ENCODE data around the gene FPGS.

Gene FPGS

DNA sequence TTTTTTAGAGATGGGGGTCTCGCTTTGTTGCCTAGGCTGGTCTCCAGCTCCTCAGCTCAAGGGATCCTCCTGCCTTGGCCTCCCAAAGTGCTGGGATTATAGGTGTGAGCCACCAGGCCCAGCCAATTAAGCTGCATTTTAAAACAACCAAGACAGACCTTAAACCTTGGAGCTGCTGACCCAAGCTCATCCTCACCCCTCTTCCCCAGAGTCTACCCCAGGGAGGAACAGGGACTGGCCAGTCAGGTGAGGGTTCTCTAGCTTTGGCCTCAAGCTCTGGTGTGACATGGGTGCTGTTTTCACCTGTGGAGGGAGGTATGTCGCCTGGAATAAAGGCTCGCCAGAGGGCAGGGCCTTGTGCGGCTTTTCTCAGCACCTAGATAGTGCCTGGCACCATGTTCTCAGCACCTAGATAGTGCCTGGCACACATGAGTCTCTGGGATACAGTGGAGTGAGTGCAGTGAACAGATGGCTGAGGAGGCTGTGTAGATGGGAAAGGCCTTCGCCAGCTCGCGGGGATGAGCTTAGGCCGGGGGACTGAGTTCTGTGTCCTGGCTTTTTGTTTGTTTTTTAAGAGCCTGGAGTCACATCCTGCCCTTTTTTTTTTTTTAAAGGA, 9.5 kb upstream of the FPGS start:
- H3K27ac ChIP-seq: peak overlapping the region; percentile 76
- DNase-seq: peak; percentile 79
- H3K27me3 ChIP-seq (ENCODE audit: insufficient read depth, low read depth, severe bottlenecking): no peaks in the 10 kb centered on the region
- peaks cover 60% of the 10 kb centered on the region for H3K36me3 ChIP-seq
- H3K9me3 ChIP-seq (ENCODE audit: severe bottlenecking): no peaks in the 10 kb centered on the region
- no peak overlapping the region for H3K4me3 ChIP-seq (ENCODE audit: low read depth, low read length)
- TF ChIP-seq, protein P1, sequence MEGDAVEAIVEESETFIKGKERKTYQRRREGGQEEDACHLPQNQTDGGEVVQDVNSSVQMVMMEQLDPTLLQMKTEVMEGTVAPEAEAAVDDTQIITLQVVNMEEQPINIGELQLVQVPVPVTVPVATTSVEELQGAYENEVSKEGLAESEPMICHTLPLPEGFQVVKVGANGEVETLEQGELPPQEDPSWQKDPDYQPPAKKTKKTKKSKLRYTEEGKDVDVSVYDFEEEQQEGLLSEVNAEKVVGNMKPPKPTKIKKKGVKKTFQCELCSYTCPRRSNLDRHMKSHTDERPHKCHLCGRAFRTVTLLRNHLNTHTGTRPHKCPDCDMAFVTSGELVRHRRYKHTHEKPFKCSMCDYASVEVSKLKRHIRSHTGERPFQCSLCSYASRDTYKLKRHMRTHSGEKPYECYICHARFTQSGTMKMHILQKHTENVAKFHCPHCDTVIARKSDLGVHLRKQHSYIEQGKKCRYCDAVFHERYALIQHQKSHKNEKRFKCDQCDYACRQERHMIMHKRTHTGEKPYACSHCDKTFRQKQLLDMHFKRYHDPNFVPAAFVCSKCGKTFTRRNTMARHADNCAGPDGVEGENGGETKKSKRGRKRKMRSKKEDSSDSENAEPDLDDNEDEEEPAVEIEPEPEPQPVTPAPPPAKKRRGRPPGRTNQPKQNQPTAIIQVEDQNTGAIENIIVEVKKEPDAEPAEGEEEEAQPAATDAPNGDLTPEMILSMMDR (IDR thresholded peaks at IDR 0.05; ENCODE audit: low read depth, low read length): no peak

DNA sequence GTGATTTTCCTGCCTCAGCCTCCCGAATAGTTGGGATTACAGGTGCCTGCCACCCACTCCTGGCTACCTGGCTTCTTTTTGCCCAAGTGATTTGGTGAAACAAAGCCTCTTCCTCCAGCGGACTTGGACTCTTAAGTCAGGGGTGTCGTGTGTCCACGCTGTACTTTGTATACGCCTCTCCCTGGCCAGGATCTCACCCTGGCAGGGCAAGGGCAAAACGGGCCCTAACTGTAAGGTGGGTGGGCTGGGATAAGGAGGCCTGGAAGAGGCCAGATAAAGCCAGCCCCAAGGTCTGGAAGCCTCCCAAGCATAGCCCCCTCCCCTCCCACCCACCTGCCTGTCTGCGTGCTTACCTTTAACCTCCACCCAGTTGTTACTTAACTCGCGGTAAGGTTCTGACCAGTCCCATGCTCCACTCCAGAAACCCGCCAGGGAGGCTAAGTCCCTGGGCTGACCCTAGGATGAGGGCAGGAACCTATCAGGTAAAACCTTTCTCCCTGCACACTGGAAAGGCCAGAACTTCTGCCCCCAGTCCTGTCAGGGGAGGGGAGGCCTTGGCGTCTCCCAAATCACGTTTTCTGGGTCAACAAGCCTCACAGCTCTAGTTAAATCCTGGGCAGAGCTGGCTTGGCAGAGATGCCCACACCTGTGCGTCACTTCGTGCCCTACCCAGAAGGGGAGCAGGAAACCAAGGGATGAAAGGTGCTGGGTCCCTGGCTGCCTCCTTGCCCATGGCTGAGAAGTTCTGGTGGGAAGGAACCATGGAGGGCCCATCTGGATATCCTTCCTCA, 8.5 kb upstream of the FPGS start:
- peaks cover 50% of the 10 kb centered on the region for H3K36me3 ChIP-seq

DNA sequence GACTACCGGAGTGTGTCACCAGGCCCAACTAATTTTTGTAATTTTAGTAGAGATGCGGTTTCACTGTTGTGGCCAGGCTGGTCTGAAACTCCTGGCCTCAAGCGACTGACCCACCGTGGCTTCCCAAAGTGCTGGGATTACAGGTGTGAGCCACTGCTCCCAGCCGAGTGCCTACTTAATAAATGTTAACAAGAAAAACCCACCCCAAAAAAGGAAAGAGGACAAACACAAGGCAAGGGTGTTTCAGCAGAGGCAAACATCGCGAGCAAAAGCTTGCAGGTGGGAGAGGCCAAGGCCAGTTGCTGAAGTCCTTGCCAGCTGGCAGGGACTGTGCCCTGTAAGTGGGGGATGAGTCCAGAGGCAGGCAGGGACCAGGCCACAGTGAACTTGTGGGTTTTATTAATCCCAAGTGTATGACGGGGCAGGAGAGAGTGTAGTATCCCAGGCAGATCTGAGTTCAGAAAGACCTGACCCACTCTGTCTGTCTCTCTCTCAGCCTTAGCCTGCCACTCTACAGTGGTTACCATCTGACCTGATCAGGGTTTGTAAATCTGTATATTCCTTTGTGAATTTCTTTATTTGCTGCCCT, 6.4 kb upstream of the FPGS start:
- Histone ChIP-seq H3K27me3 (ENCODE audit: insufficient read depth, low read depth, severe bottlenecking) (no peaks in the 10 kb centered on the region), H3K36me3 (peaks cover 29% of the 10 kb centered on the region), H3K9me3 (ENCODE audit: severe bottlenecking) (no peaks in the 10 kb centered on the region), H3K27ac (peak overlapping the region; percentile 12; the same call in 1 of the 2 replicates), H3K4me3 (ENCODE audit: low read depth, low read length) (no peak overlapping the region)
- TF ChIP-seq, protein P1 (IDR thresholded peaks at IDR 0.05; ENCODE audit: low read depth, low read length): no peak
- no peak for DNase-seq

More for the DNA sequence above, 8.5 kb upstream of the FPGS start:
- Histone ChIP-seq H3K27me3 (ENCODE audit: insufficient read depth, low read depth, severe bottlenecking) (no peaks in the 10 kb centered on the region), H3K4me3 (ENCODE audit: low read depth, low read length) (no peak overlapping the region), H3K9me3 (ENCODE audit: severe bottlenecking) (no peaks in the 10 kb centered on the region), H3K27ac (peak overlapping the region; percentile 76)
- DNase-seq: no peak
- TF ChIP-seq, protein P1 (IDR thresholded peaks at IDR 0.05; ENCODE audit: low read depth, low read length): no peak

DNA sequence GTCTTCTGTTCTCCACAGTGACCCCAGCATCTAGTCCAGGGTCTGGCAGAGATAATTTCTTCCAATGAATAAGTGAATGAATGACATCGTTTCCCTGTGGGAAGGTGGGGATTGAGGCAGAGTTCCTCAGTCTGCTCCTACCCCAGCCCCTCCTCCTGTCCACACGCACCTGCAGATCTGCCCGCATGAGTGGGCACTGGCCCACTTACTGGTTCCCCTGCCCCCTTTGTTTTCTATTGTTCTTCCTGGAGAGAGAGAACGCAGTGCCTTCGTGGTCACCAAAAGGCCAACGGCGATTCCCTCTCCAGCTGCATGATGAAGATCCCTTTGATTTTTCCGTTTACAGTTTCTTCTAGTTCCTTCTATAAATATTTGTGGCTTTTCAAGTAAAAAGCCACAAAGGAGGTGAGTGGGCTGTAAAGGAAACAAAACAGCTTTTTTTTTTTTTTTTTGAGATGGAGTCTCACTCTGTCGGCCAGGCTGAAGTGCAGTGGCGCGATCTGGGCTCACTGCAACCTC, 5.8 kb upstream of the FPGS start:
- DNase-seq: no peak
- H3K27me3 ChIP-seq (ENCODE audit: insufficient read depth, low read depth, severe bottlenecking): no peaks in the 10 kb centered on the region
- H3K4me3 ChIP-seq (ENCODE audit: low read depth, low read length): no peak overlapping the region
- TF ChIP-seq, protein P1 (IDR thresholded peaks at IDR 0.05; ENCODE audit: low read depth, low read length): no peak
- H3K27ac ChIP-seq: no peak overlapping the region; the same call in 1 of the 2 replicates
- peaks cover 23% of the 10 kb centered on the region for H3K36me3 ChIP-seq
- no peaks in the 10 kb centered on the region for H3K9me3 ChIP-seq (ENCODE audit: severe bottlenecking)

DNA sequence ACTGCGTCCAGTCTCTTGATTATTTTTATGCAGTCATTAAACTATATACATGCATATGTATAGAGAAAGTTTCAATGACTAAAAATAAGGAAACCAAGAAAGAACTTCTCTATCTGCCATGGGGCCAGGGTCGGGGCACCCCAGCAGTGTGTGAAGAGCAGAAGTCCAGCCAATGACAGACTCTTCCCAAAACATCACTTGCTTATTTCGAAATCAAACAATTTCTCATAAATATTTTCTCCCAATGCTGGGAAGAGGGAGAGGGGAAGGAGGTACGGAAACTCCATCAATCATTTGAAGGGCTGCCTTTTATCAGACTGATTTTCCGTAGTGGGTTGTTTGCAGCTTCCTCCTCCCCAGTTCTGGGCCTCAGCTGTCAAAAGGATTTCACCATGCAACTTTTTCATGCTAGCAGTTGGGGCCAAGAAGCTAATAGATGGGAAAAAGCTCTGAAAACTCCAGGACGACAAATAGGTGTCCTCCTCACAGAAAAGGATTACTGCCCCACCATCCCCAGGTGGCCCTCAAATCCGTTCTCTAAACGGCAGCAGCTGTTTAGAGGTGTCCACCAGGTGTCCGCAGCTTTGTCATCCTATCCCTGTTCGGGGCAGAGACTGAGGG, 617 bp upstream of the FPGS start:
- peak overlapping the region; percentile 98 for H3K27ac ChIP-seq

More for the DNA sequence above, 617 bp upstream of the FPGS start:
- Histone ChIP-seq H3K9me3 (ENCODE audit: severe bottlenecking) (no peaks in the 10 kb centered on the region), H3K4me3 (ENCODE audit: low read depth, low read length) (peak overlapping the region; percentile 65), H3K36me3 (peaks cover 30% of the 10 kb centered on the region), H3K27me3 (ENCODE audit: insufficient read depth, low read depth, severe bottlenecking) (no peaks in the 10 kb centered on the region)
- no peak for DNase-seq
- TF ChIP-seq, protein P1 (IDR thresholded peaks at IDR 0.05; ENCODE audit: low read depth, low read length): no peak

All from WERI-Rb-1 (cell line).